ENCODE measurements around the gene ITPR1.

DNA sequence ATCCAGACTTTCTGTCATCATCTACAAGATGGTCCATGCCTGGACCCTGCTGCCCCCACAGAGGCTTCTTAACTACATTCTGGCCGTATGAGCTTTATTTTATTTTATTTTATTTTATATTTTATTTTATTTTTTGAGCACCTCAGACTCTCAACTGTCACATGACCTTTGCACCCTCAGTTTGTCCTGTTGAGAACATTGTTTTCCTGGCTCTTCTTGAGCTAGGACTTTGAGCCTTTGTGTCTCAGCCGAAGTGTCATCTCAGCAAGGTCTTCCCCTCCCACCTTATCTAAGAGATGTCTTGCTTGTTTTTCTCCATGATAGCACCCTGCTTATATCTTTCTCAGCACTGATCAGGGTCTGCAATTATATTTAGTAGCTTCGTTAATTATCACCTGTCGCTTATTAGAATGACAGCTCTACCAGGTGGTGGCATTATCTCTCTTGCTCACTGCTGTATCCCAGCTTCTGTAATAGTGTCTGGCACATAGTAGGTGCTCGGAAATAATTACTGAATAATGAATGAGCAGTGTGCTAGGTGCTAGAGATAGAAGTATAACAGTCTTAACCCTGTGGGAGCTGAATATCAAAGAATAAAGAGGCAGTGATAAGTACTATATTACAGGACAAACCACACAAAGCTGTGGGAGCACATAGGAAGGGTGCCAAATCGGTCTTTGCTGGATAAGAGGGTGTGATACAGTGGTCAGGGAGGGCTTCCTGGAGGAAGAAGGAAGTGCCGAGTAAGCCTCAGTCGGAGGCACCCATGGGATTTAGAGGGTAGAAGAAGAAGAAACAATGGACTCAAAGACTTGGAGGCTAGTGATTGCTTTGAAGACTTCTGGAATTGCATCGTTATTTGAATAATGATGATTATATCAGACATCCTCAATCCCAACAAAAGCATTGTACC, 136.2 kb downstream of the ITPR1 start:
- TF ChIP-seq, protein P1, sequence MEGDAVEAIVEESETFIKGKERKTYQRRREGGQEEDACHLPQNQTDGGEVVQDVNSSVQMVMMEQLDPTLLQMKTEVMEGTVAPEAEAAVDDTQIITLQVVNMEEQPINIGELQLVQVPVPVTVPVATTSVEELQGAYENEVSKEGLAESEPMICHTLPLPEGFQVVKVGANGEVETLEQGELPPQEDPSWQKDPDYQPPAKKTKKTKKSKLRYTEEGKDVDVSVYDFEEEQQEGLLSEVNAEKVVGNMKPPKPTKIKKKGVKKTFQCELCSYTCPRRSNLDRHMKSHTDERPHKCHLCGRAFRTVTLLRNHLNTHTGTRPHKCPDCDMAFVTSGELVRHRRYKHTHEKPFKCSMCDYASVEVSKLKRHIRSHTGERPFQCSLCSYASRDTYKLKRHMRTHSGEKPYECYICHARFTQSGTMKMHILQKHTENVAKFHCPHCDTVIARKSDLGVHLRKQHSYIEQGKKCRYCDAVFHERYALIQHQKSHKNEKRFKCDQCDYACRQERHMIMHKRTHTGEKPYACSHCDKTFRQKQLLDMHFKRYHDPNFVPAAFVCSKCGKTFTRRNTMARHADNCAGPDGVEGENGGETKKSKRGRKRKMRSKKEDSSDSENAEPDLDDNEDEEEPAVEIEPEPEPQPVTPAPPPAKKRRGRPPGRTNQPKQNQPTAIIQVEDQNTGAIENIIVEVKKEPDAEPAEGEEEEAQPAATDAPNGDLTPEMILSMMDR (IDR thresholded peaks at IDR 0.05), result no peak
- TF ChIP-seq POLR2A (IDR thresholded peaks at IDR 0.05), result no peak

Measured in heart left ventricle (tissue), 13 donors.